Mesendoderm (in vitro differentiated cells): ENCODE measurements around the gene DACT1.

Experiments
- DNase-seq: peaks from one replicate; pipeline ENCODE4 v3.0.0; 2013
- H2AK5ac ChIP-seq: 2 replicates; pipeline ENCODE4 v1.6.1; 2013; ENCODE audit warnings: low read length, inconsistent platforms
- H2BK120ac ChIP-seq: 2 replicates; pipeline ENCODE4 v1.6.1; 2013; ENCODE audit warnings: low read depth, mild to moderate bottlenecking, low read length, moderate library complexity, mixed read lengths
- H2BK15ac ChIP-seq: replicated peaks from 2 replicates; pipeline ENCODE4 v1.6.1; 2013; ENCODE audit warnings: low read depth, mild to moderate bottlenecking, moderate library complexity
- H2BK5ac ChIP-seq: 2 replicates; pipeline ENCODE4 v1.6.1; 2013; ENCODE audit warnings: low read length, inconsistent platforms
- H3K18ac ChIP-seq: 2 replicates; pipeline ENCODE4 v1.6.1; 2013; ENCODE audit warnings: mild to moderate bottlenecking, low read length, mixed read lengths
- H3K23ac ChIP-seq: one replicate; pipeline ENCODE4 v1.6.1; 2013; ENCODE audit warnings: low read length
- H3K27ac ChIP-seq: 2 replicates; pipeline ENCODE4 v1.5.1; 2013; ENCODE audit warnings: low read depth, mild to moderate bottlenecking, inconsistent platforms, low read length, moderate library complexity
- H3K27me3 ChIP-seq: 2 replicates; pipeline ENCODE4 v1.6.1; 2013; ENCODE audit warnings: low read length, control low read depth, mild to moderate bottlenecking, inconsistent platforms; ENCODE audit not compliant: insufficient read depth, poor library complexity
- H3K36me3 ChIP-seq: 2 replicates; pipeline ENCODE4 v1.6.1; 2013; ENCODE audit warnings: low read length, inconsistent platforms; ENCODE audit not compliant: control insufficient read depth, insufficient read depth
- H3K4ac ChIP-seq: one replicate; pipeline ENCODE4 v1.6.1; 2013; ENCODE audit warnings: low read depth, mild to moderate bottlenecking, low read length, moderate library complexity
- H3K4me1 ChIP-seq: 2 replicates; pipeline ENCODE4 v1.6.1; 2013; ENCODE audit warnings: low read depth, low read length, inconsistent platforms; ENCODE audit not compliant: control insufficient read depth
- H3K4me2 ChIP-seq: 2 replicates; pipeline ENCODE4 v1.6.1; 2013; ENCODE audit warnings: low read length
- H3K4me3 ChIP-seq: 2 replicates; pipeline ENCODE4 v1.5.1; 2013; ENCODE audit warnings: mild to moderate bottlenecking, low read length
- H3K56ac ChIP-seq: one replicate; pipeline ENCODE4 v1.6.1; 2013; ENCODE audit warnings: low read length
- H3K79me1 ChIP-seq: 2 replicates; pipeline ENCODE4 v1.6.1; 2013; ENCODE audit warnings: low read length, inconsistent platforms
- H3K79me2 ChIP-seq: 2 replicates; pipeline ENCODE4 v1.6.1; 2013; ENCODE audit warnings: mild to moderate bottlenecking, low read length; ENCODE audit not compliant: control insufficient read depth, insufficient read depth
- H3K9ac ChIP-seq: 2 replicates; pipeline ENCODE4 v1.6.1; 2013; ENCODE audit warnings: low read length, inconsistent platforms
- H4K5ac ChIP-seq: one replicate; pipeline ENCODE4 v1.6.1; 2013; ENCODE audit warnings: low read length
- H4K8ac ChIP-seq: one replicate; pipeline ENCODE4 v1.6.1; 2013; ENCODE audit warnings: low read depth, mild to moderate bottlenecking, control low read depth, low read length, moderate library complexity
- WGBS: extraction: QIAGEN DNeasy Blood & Tissue Kit; methylation state at CpG from one replicate; pipeline ENCODE4 v1.1.7; 2013; ENCODE audit warnings: low lambda C conversion rate, missing lambda C conversion rate; ENCODE audit not compliant: insufficient coverage; ENCODE audit errors: extremely low coverage; 5-methylcytosine and 5-hydroxymethylcytosine counted together

Gene DACT1

DNA sequence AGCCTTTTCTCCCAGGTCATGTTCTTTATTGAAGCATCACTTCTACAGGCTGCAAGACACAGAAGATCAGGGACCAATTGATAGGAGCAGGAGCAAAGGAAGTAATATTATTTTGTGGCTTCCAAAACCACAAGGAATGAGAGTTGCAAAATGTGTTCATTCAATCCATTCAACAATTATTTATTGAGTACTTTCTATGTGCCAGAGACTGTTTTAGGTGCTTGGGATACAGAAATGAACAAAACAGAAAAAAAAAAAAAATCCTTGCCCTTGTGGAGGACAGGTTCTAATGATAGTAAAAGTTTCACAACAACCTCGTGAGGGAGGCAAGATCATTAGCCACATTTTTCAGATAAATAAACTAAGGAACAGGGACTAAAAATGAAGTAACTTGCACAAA, 20.1 kb upstream of the DACT1 start:
- no CpG with 5 or more reads among the region's 1 CpG for WGBS
- DNase-seq: no peak
- H2BK15ac ChIP-seq: no peak overlapping the region

DNA sequence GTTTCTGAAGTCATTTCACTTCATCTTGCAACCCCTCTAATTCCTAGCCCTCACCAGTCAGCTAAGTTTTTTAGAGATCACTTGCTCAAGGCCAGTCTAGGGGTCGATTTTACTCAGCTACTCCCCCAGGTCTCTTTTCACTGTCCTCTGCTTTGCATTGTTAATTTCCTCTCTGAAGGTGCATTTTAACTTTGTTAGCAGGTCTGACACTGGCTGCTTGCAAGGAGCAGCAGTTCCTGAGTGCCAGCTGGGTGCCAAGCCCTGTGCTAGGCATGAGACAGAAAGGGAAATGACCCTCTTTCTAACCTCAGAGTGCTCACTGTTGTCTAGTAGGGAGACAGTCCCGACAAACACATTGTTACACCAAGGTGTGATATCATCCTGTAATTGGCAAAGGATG, 17.8 kb upstream of the DACT1 start:
- no peak overlapping the region for H3K4me2 ChIP-seq
- no peak overlapping the region for H3K18ac ChIP-seq
- no CpG with 5 or more reads among the region's 2 CpGs for WGBS

More for the DNA sequence above, 20.1 kb upstream of the DACT1 start:
- Histone ChIP-seq H3K4me3 (no peak overlapping the region), H3K27ac (no peak overlapping the region), H3K4me2 (no peak overlapping the region), H3K4me1 (peaks cover 20% of the 10 kb centered on the region), H3K56ac (no peak overlapping the region), H3K79me1 (no peaks in the 10 kb centered on the region), H3K9ac (no peak overlapping the region), H4K5ac (no peak overlapping the region), H3K18ac (no peak overlapping the region), H2AK5ac (no peak overlapping the region), H3K79me2 (no peaks in the 10 kb centered on the region), H3K36me3 (no peaks in the 10 kb centered on the region), H3K4ac (no peak overlapping the region), H2BK5ac (no peak overlapping the region), H2BK120ac (no peak overlapping the region), H4K8ac (no peak overlapping the region), H3K27me3 (no peaks in the 10 kb centered on the region), H3K23ac (no peak overlapping the region)

DNA sequence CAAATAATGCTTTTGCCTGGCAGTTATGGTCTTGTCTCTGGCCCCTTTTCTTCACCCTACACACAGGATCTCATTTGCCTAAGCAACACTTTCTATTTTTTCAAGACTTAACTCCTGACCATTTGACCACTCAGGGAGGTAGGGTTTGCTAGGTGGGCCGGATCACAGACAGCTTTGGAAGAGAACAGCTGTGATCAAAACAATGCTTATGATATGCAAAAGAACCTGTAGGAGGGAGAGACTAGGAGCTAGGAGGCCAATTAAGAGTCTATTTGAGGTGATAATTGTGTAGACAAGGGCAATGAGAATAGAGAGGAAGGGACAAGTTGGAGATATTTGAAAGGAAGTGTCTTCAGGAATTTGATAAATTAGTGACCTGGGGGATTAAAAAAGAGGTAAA, 12.3 kb upstream of the DACT1 start:
- Histone ChIP-seq H4K5ac (no peak overlapping the region), H3K79me1 (no peaks in the 10 kb centered on the region), H3K56ac (no peak overlapping the region), H3K4ac (no peak overlapping the region), H3K27me3 (no peaks in the 10 kb centered on the region), H2BK120ac (no peak overlapping the region), H3K36me3 (no peaks in the 10 kb centered on the region), H3K23ac (no peak overlapping the region), H3K27ac (no peak overlapping the region), H3K4me1 (peaks cover 26% of the 10 kb centered on the region), H2BK5ac (no peak overlapping the region), H3K79me2 (no peaks in the 10 kb centered on the region), H3K18ac (no peak overlapping the region), H3K4me2 (no peak overlapping the region), H3K9ac (no peak overlapping the region), H3K4me3 (no peak overlapping the region), H2BK15ac (no peak overlapping the region), H4K8ac (no peak overlapping the region), H2AK5ac (no peak overlapping the region)
- peak; percentile 92 for DNase-seq
- no CpG with 5 or more reads among the region's 1 CpG for WGBS

More for the DNA sequence above, 17.8 kb upstream of the DACT1 start:
- H3K4ac ChIP-seq: no peak overlapping the region
- H2BK120ac ChIP-seq: no peak overlapping the region
- no peak overlapping the region for H3K23ac ChIP-seq
- H4K5ac ChIP-seq: no peak overlapping the region
- no peak overlapping the region for H4K8ac ChIP-seq
- no peaks in the 10 kb centered on the region for H3K79me2 ChIP-seq
- no peak overlapping the region for H3K4me3 ChIP-seq
- H3K4me1 ChIP-seq: peaks cover 19% of the 10 kb centered on the region
- H3K36me3 ChIP-seq: no peaks in the 10 kb centered on the region
- no peak overlapping the region for H3K27ac ChIP-seq
- no peak overlapping the region for H2AK5ac ChIP-seq
- no peak overlapping the region for H3K56ac ChIP-seq
- H2BK15ac ChIP-seq: no peak overlapping the region
- no peak for DNase-seq
- no peaks in the 10 kb centered on the region for H3K79me1 ChIP-seq
- H2BK5ac ChIP-seq: no peak overlapping the region
- H3K9ac ChIP-seq: no peak overlapping the region
- H3K27me3 ChIP-seq: no peaks in the 10 kb centered on the region

DNA sequence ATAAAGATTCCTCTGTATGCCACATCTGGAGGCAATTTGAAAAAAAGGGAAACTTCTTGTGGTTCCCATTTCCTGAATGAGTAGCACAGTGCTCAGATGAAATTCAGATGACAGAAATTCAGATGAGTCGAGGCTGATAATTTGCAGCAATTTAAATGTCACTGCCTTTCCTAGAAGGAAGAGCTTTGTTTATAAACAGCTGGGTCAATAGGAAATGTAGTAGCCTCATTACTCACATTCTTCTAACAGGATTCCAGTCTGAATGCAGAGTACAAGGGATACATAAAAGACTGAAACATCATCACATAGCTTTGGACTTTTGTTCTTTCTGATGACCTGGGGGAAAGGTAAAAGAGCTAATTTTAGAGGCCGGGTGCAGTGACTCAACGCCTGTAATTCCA, 11.3 kb upstream of the DACT1 start:
- Histone ChIP-seq H3K23ac (no peak overlapping the region), H3K56ac (no peak overlapping the region), H2BK120ac (no peak overlapping the region), H2AK5ac (no peak overlapping the region), H2BK5ac (no peak overlapping the region), H3K4me2 (no peak overlapping the region), H3K9ac (no peak overlapping the region), H3K36me3 (no peaks in the 10 kb centered on the region), H3K4ac (no peak overlapping the region), H3K27me3 (no peaks in the 10 kb centered on the region), H3K4me1 (peaks cover 21% of the 10 kb centered on the region), H4K5ac (no peak overlapping the region), H3K27ac (no peak overlapping the region), H4K8ac (no peak overlapping the region), H3K79me1 (no peaks in the 10 kb centered on the region), H3K79me2 (no peaks in the 10 kb centered on the region), H2BK15ac (no peak overlapping the region), H3K18ac (no peak overlapping the region), H3K4me3 (no peak overlapping the region)
- no peak for DNase-seq
- no CpG with 5 or more reads among the region's 3 CpGs for WGBS

DNA sequence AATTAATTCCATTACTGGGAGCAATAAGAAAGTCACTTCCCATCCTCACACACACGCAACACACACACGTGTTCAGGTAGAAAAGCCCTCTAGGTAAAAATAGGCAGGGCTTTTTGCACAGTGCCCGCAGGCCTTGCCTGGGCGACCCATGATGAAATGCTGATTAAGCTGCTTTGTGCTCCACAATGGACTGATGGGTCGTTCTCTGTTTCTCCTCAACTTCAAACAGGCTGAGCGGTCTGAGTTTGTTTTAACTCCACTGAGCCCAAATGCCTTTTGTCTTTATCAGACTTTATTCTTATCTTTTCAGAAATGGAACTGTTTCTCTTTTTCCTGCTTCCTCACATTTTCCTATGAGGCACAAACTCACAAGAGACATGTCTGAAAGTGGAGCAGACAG, 9.4 kb upstream of the DACT1 start:
- Histone ChIP-seq H3K4me1 (peaks cover 19% of the 10 kb centered on the region), H3K4ac (no peak overlapping the region), H3K4me3 (no peak overlapping the region), H2AK5ac (no peak overlapping the region), H3K27ac (no peak overlapping the region), H3K9ac (no peak overlapping the region), H3K56ac (no peak overlapping the region), H2BK120ac (no peak overlapping the region), H2BK15ac (no peak overlapping the region), H3K23ac (no peak overlapping the region), H3K79me2 (no peaks in the 10 kb centered on the region), H4K5ac (no peak overlapping the region), H3K18ac (peak overlapping the region; percentile 68), H3K4me2 (no peak overlapping the region), H2BK5ac (no peak overlapping the region), H3K36me3 (no peaks in the 10 kb centered on the region), H3K27me3 (no peaks in the 10 kb centered on the region), H4K8ac (no peak overlapping the region), H3K79me1 (no peaks in the 10 kb centered on the region)
- DNase-seq: no peak
- no CpG with 5 or more reads among the region's 6 CpGs for WGBS

DNA sequence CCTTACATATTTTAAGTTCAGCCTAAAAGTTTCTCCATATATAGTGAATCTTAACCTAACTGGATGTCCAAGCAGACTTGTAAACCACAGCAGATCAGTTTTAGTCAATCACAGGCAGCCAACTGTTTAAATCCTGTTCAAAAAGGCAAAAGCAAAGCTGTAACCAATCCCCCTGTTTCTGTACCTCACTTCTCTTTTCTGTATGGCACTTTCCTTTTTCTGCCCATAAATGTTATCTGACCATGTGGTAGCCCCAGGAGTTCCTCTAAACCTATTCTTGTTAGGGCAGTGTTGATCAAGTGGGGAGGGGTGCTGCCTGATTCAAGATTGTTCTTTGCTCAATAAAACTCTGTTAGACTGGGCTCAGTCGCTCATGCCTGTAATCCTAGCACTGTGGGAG, 8.5 kb upstream of the DACT1 start:
- Histone ChIP-seq H3K27ac (no peak overlapping the region), H4K8ac (no peak overlapping the region), H3K18ac (no peak overlapping the region), H3K56ac (no peak overlapping the region), H3K9ac (no peak overlapping the region), H2AK5ac (no peak overlapping the region), H3K4ac (no peak overlapping the region), H3K36me3 (no peaks in the 10 kb centered on the region), H2BK5ac (no peak overlapping the region), H3K27me3 (no peaks in the 10 kb centered on the region), H3K4me1 (peaks cover 22% of the 10 kb centered on the region), H3K4me3 (no peak overlapping the region), H3K79me2 (no peaks in the 10 kb centered on the region), H3K23ac (no peak overlapping the region), H2BK120ac (no peak overlapping the region), H4K5ac (no peak overlapping the region), H3K4me2 (no peak overlapping the region), H3K79me1 (no peaks in the 10 kb centered on the region), H2BK15ac (no peak overlapping the region)
- no CpG with 5 or more reads among the region's 1 CpG for WGBS
- DNase-seq: no peak
